ENCODE results near the gene EBF4.

DNA sequence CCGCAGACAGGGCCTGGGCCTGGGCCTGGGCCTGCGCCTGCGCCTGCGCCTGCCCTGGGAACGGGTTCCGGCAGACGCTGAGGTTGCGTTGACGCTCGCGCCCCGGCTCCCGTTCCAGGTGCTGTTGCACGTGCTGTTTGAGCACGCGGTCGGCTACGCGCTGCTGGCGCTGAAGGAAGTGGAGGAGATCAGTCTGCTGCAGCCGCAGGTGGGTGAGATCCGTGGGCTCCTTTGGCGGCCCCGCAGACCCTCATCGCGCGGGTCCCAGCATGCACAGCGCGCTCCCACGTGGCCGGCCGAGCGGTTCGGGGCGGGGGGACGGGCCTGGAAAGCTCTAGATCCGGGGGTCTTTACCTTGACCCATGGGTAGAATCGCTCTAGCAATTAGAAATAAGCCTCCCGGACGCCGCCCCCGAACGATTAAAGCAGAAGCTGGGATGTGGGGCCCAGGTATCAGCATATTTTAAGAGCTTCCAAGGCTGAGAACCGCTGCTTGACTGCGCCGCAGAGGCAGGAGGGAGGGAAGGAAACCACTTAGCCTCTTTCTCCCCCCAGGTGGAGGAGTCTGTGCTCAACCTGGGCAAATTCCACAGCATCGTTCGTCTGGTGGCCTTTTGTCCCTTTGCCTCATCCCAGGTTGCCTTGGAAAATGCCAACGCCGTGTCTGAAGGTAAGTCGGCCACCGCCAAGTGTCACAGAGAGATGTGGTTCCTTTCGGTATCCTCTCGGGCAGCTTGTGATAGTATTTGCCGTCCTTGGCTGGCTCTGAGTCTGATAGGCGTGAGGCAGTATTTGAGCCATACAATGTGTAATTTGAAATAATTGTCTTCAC, 39.6 kb upstream of the EBF4 start:
- TF ChIP-seq, protein P1, sequence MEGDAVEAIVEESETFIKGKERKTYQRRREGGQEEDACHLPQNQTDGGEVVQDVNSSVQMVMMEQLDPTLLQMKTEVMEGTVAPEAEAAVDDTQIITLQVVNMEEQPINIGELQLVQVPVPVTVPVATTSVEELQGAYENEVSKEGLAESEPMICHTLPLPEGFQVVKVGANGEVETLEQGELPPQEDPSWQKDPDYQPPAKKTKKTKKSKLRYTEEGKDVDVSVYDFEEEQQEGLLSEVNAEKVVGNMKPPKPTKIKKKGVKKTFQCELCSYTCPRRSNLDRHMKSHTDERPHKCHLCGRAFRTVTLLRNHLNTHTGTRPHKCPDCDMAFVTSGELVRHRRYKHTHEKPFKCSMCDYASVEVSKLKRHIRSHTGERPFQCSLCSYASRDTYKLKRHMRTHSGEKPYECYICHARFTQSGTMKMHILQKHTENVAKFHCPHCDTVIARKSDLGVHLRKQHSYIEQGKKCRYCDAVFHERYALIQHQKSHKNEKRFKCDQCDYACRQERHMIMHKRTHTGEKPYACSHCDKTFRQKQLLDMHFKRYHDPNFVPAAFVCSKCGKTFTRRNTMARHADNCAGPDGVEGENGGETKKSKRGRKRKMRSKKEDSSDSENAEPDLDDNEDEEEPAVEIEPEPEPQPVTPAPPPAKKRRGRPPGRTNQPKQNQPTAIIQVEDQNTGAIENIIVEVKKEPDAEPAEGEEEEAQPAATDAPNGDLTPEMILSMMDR (IDR thresholded peaks at IDR 0.05; ENCODE audit: insufficient read depth, low read length, poor library complexity, severe bottlenecking) = no peak
- TF ChIP-seq EZH2phosphoT487 (conservative IDR thresholded peaks at IDR 0.05; ENCODE audit: low read length) = no peak

Data from SU-DHL-6 (cell line).